Endothelial cell of umbilical vein (primary cell): ENCODE results near the gene PCDHGA10. TPM values are rescaled to one million over a fixed set of nuclear protein-coding genes. Genes with fewer than 3 reads are reported as not detected.

Experiments used
- BruUV-seq: library from RNA; stranded (reverse); fragments of 400-500 nt; replicated peaks from 2 replicates; lab custom pipeline; 2021; lab: Mats Ljungman, UMichigan
- CTCF ChIA-PET: fragments of 300-600, 350-600 bp; sonication (Branson Sonifier 250); formaldehyde crosslinking; loops from one replicate; lab custom pipeline; 2021; ENCODE audit warnings: antibody characterized with exemption, inconsistent platforms; lab: Charles Lee
- POLR2A ChIA-PET: fragments of 300-600, 350-600 bp; sonication (Branson Sonifier 250); formaldehyde crosslinking; loops from one replicate; lab custom pipeline; 2021; ENCODE audit warnings: antibody characterized with exemption, inconsistent platforms; lab: Charles Lee
- DNase-seq: peaks from one replicate; pipeline ENCODE4 v3.0.0-alpha.2; 2011; ENCODE audit warnings: low read depth, low spot score
- FAIRE-seq: peaks from 2 replicates; lab custom pipeline; 2011; peaks lifted over from hg19 to GRCh38; lab: Jason Lieb, UNC
- H2AFZ ChIP-seq: 2 replicates; pipeline ENCODE4 v1.6.0; 2012; ENCODE audit warnings: low read depth, low read length, control low read depth, inconsistent platforms
- H3K27ac ChIP-seq: 2 replicates; pipeline ENCODE4 v1.5.1; 2011; ENCODE audit warnings: low read depth, mild to moderate bottlenecking, control low read depth, low read length, moderate library complexity; ENCODE audit not compliant: insufficient read depth
- H3K27me3 ChIP-seq, 2 experiments: 2 replicates each; pipeline versions ENCODE4 v1.6.0 to v1.6.1; 2011; ENCODE audit warnings: low read length in 2 of 2, mixed read lengths in 1 of 2; ENCODE audit not compliant: control insufficient read depth in 2 of 2, insufficient read depth in 2 of 2
- H3K36me3 ChIP-seq, 2 experiments: 2 replicates in 1 of 2; 3 replicates in 1 of 2; pipeline ENCODE4 v1.5.1; 2011; ENCODE audit warnings: low read length in 2 of 2, mild to moderate bottlenecking in 1 of 2, moderate library complexity in 1 of 2; ENCODE audit not compliant: control insufficient read depth in 2 of 2, insufficient read depth in 2 of 2; ENCODE audit errors: extremely low read depth in 1 of 2
- H3K4me1 ChIP-seq: 3 replicates; pipeline ENCODE4 v1.5.1; 2011; ENCODE audit warnings: mild to moderate bottlenecking, low read length; ENCODE audit not compliant: control insufficient read depth, insufficient read depth; ENCODE audit errors: extremely low read depth
- H3K4me2 ChIP-seq: 2 replicates; pipeline ENCODE4 v1.6.1; 2011; ENCODE audit warnings: low read length, control low read depth, mixed read lengths; ENCODE audit not compliant: insufficient read depth
- H3K4me3 ChIP-seq, 3 experiments: fragments of 200-600 bp in 1 of 3; sonication (generic), shearing (Covaris generic) in 1 of 3; replicated peaks in 1 of 3; 2 replicates each; pipeline ENCODE4 v1.5.1; 2011 to 2016; ENCODE audit warnings: control low read depth in 3 of 3, low read length in 3 of 3, mild to moderate bottlenecking in 2 of 3, inconsistent platforms in 1 of 3, low read depth in 1 of 3, moderate library complexity in 1 of 3; ENCODE audit not compliant: insufficient read depth in 1 of 3
- H3K79me2 ChIP-seq: 2 replicates; pipeline ENCODE4 v1.6.0; 2012; ENCODE audit warnings: low read length, inconsistent platforms; ENCODE audit not compliant: control insufficient read depth, insufficient read depth
- H3K9ac ChIP-seq: replicated peaks from 2 replicates; pipeline ENCODE3; 2011; ENCODE audit warnings: low read length, control low read depth; ENCODE audit not compliant: insufficient read depth; ENCODE audit errors: extremely low read depth
- H3K9me1 ChIP-seq: replicated peaks from 3 replicates; pipeline ENCODE4 v1.6.0; 2011; ENCODE audit warnings: mild to moderate bottlenecking, low read length; ENCODE audit not compliant: control insufficient read depth, insufficient read depth; ENCODE audit errors: extremely low read depth
- H3K9me3 ChIP-seq: replicated peaks from 2 replicates; pipeline ENCODE4 v1.5.1; 2012; ENCODE audit warnings: low read length, inconsistent platforms; ENCODE audit not compliant: control insufficient read depth, insufficient read depth
- H4K20me1 ChIP-seq: replicated peaks from 2 replicates; pipeline ENCODE3; 2011; ENCODE audit warnings: mild to moderate bottlenecking, low read length; ENCODE audit not compliant: control insufficient read depth, insufficient read depth; ENCODE audit errors: extremely low read depth
- EZH2 ChIP-seq: IDR thresholded peaks from 2 replicates; pipeline ENCODE4 v1.6.1; 2012; ENCODE audit warnings: borderline replicate concordance, low read depth, mild to moderate bottlenecking, moderate library complexity, low read length, inconsistent platforms; ENCODE audit not compliant: severe bottlenecking
- FOS ChIP-seq: IDR thresholded peaks from 2 replicates; pipeline ENCODE4 v1.6.1; 2011; ENCODE audit warnings: mild to moderate bottlenecking, low read length, moderate library complexity, borderline replicate concordance; ENCODE audit not compliant: insufficient read depth
- GATA2 ChIP-seq: IDR thresholded peaks from 2 replicates; pipeline ENCODE4 v1.7.0; 2011; ENCODE audit warnings: low read depth, mild to moderate bottlenecking, moderate library complexity, mixed read lengths, low read length; ENCODE audit not compliant: insufficient read length, insufficient read depth
- JUN ChIP-seq: IDR thresholded peaks from 2 replicates; pipeline ENCODE4 v1.6.1; 2011; ENCODE audit warnings: borderline replicate concordance, low read depth; ENCODE audit not compliant: insufficient read length, insufficient read depth
- MYC ChIP-seq: IDR thresholded peaks from one replicate; pipeline ENCODE4 v1.6.1; 2011; ENCODE audit warnings: mild to moderate bottlenecking, low read depth, low read length
- POLR2AphosphoS5 ChIP-seq: IDR thresholded peaks from 2 replicates; pipeline ENCODE4 v1.6.1; 2012; ENCODE audit warnings: low read depth, mild to moderate bottlenecking, control low read depth, low read length, moderate library complexity; ENCODE audit not compliant: insufficient read depth
- dilution Hi-C: fragments of 300-500 bp; cut with MboI; formaldehyde crosslinking; loops from one replicate; pipeline ENCODE4 v1.15.0; 2019; ENCODE audit warnings: low sequenced_read_pairs; ENCODE audit not compliant: extremely low pct_ligation_motif_present
- intact Hi-C: fragments of 100-400 bp; cut with micrococcal nuclease; formaldehyde crosslinking; loops from one replicate; pipeline ENCODE4 v1.10.0; 2022
- polyA plus RNA-seq, 4 experiments: library from polyadenylated mRNA; depleted of rRNA in 3 of 4; stranded (reverse) in 3 of 4; unstranded in 1 of 4; fragments of >200 nt; gene quantifications; 2 replicates each; pipeline versions ENCODE4 v1.2.1 to v1.2.3, GENCODE V29; 2011 to 2012; ENCODE audit warnings: missing spikeins in 1 of 4
- total RNA-seq: library from RNA; stranded (reverse); gene quantifications from 2 replicates; pipeline ENCODE4 v1.2.3, GENCODE V29; 2021
- TF ChIP-seq, protein P1 (sequence below), 2 donors: IDR thresholded peaks; 1 replicate in 1 of 2; 2 replicates in 1 of 2; pipeline ENCODE4 v1.5.1; 2011; ENCODE audit warnings: low read length in 2 of 2, mild to moderate bottlenecking in 2 of 2, moderate library complexity in 2 of 2, control low read depth in 1 of 2, inconsistent platforms in 1 of 2, low read depth in 1 of 2; ENCODE audit not compliant: insufficient read depth in 1 of 2; ENCODE audit errors: extremely low read depth in 1 of 2

Gene PCDHGA10
- total and polyA plus RNA-seq, 2 donors (not counting 3 experiments of a cell fraction or from before 2014, with no cell fraction given) = 3.6 to 4.4 TPM

DNA sequence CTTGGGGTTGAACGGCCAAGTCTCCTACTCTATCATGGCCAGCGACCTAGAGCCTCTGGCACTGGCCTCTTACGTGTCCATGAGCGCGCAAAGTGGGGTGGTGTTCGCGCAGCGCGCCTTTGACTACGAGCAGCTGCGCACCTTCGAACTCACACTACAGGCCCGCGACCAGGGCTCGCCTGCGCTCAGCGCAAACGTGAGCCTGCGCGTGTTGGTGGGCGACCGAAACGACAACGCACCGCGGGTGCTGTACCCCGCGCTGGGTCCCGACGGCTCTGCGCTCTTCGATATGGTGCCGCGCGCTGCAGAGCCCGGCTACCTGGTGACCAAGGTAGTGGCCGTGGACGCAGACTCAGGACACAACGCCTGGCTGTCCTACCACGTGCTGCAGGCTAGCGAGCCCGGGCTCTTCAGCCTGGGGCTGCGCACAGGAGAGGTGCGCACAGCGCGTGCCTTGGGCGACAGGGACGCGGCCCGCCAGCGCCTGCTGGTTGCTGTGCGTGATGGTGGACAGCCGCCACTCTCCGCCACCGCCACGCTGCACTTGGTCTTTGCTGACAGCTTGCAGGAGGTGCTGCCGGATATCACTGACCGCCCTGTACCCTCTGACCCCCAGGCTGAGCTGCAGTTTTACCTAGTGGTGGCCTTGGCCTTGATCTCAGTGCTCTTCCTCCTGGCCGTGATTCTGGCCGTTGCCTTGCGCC, 13.1 kb upstream of the PCDHGA10 start:
- CTCF ChIA-PET = interaction anchor here (0.9 to 2.0 kb wide), 3 partner anchors 10 to 164 kb away, joined by 3 to 6 read pairs (median 5); partner anchors contain the start of gene PCDHGA11
- POLR2A ChIA-PET = no interaction called here
- H3K27me3 ChIP-seq = peaks cover 38 to 72% of the 10 kb centered on the region in 2 experiments
- FAIRE-seq (no peak), DNase-seq (no peak)
- no peaks in the 10 kb centered on the region for H3K9me3 ChIP-seq
- H3K79me2 ChIP-seq = no peaks in the 10 kb centered on the region
- H3K4me2 ChIP-seq = no peak overlapping the region
- intact Hi-C loops = no loop called here
- dilution Hi-C loops = no loop called here
- BruUV-seq = no TSS peak
- no peaks in the 10 kb centered on the region for H3K36me3 ChIP-seq
- H4K20me1 ChIP-seq = no peaks in the 10 kb centered on the region
- H3K27ac ChIP-seq = no peak overlapping the region
- TF ChIP-seq EZH2 (peak; percentile 41), POLR2AphosphoS5 (no peak)
- H3K4me3 ChIP-seq = no peak overlapping the region
- H2AFZ ChIP-seq = no peak overlapping the region
- no peaks in the 10 kb centered on the region for H3K9me1 ChIP-seq
- peaks cover 2% of the 10 kb centered on the region for H3K4me1 ChIP-seq
- no peak overlapping the region for H3K9ac ChIP-seq

DNA sequence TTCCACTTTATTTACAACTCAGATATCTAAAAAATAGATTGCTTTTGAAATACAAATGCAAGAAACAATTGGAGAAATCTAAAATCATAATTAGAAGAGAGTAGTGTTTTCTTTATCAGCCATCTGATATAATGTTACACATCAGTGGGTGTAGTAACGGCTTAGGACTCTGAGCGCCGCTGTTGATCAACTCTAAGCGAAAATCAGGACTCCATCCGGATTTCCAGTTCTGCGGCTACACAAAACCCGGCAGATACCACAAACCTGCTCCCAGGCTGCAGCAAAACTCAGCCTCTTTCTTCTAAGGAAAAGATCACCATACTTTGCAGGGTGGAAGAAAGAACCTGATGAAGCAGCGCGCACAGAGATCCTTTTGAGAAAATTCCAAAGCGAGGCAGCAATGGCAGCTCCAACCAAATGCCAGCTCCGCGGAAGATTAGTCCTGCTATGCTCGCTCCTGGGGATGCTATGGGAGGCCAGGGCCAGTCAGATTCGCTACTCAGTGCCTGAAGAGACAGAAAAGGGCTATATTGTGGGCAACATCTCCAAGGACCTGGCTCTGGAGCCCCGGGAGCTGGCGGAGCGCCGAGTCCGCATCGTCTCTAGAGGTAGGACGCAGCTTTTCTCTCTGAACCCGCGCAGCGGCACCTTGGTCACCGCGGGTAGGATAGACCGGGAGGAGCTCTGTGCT, 10.1 kb upstream of the PCDHGA10 start, which contains the start of gene PCDHGA9:
PCDHGA9 (plus strand) TSS at position 226 of the 691 bp plus-strand sequence; CDS start at position 401, 175 bp downstream.
- CTCF ChIA-PET = interaction anchor here (0.8 to 1.9 kb wide), 16 partner anchors 10 to 165 kb away, joined by 3 to 23 read pairs (median 4); partner anchors contain the start of genes PCDHGA10, PCDHGA11, PCDHGA12 and PCDHGB1
- dilution Hi-C loops = no loop called here
- H3K27ac ChIP-seq = no peak within 1 kb of the TSS
- TF ChIP-seq POLR2AphosphoS5 (no peak), EZH2 (no peak), GATA2 (no peak), JUN (no peak), MYC (no peak), FOS (no peak)
- TF ChIP-seq, protein P1, sequence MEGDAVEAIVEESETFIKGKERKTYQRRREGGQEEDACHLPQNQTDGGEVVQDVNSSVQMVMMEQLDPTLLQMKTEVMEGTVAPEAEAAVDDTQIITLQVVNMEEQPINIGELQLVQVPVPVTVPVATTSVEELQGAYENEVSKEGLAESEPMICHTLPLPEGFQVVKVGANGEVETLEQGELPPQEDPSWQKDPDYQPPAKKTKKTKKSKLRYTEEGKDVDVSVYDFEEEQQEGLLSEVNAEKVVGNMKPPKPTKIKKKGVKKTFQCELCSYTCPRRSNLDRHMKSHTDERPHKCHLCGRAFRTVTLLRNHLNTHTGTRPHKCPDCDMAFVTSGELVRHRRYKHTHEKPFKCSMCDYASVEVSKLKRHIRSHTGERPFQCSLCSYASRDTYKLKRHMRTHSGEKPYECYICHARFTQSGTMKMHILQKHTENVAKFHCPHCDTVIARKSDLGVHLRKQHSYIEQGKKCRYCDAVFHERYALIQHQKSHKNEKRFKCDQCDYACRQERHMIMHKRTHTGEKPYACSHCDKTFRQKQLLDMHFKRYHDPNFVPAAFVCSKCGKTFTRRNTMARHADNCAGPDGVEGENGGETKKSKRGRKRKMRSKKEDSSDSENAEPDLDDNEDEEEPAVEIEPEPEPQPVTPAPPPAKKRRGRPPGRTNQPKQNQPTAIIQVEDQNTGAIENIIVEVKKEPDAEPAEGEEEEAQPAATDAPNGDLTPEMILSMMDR (IDR thresholded peaks at IDR 0.05; ENCODE audit: extremely low read depth in 1 of 2, insufficient read depth in 1 of 2, low read depth in 1 of 2, low read length in 2 of 2) = peak; percentile 37 to 57
- H3K9me3 ChIP-seq = no peaks in the 10 kb centered on the region
- no peaks in the 10 kb centered on the region for H4K20me1 ChIP-seq
- no peaks in the 10 kb centered on the region for H3K79me2 ChIP-seq
- H3K36me3 ChIP-seq = no peaks in the 10 kb centered on the region
- intact Hi-C loops = no loop called here
- no peak for DNase-seq
- peak; percentile 59 for FAIRE-seq
- peaks cover 2% of the 10 kb centered on the region for H3K4me1 ChIP-seq
- BruUV-seq = no TSS peak
- H3K9ac ChIP-seq = no peak within 1 kb of the TSS
- POLR2A ChIA-PET = no interaction called here
- peak within 1 kb of the TSS in 2 of 3 experiments; percentile 9 to 28 for H3K4me3 ChIP-seq
- peak within 1 kb of the TSS; percentile 47 for H3K4me2 ChIP-seq
- H2AFZ ChIP-seq = no peak within 1 kb of the TSS
- no peaks in the 10 kb centered on the region for H3K9me1 ChIP-seq
- H3K27me3 ChIP-seq = peaks cover 47 to 68% of the 10 kb centered on the region in 2 experiments
